Panc1 (cell line): Measurements from ENCODE around the gene HPGDS. TPM values are rescaled to one million over a fixed set of nuclear protein-coding genes. Genes with fewer than 3 reads are reported as not detected.
A peak's percentile ranks its signal among the peaks of the same experiment; 100 is the strongest.

Source experiments
- ATAC-seq: fragments of 200-7000 bp; cut with Tn5 transposase; 2 replicates; pipeline ENCODE4 v1.9.1; 2020; ENCODE audit warnings: mild to moderate bottlenecking, moderate library complexity
- BruUV-seq: library from RNA; stranded (reverse); fragments of 400-500 nt; replicated peaks from 2 replicates; lab custom pipeline; 2021; lab: Mats Ljungman, UMichigan
- CTCF ChIA-PET: fragments of 300-600 bp; sonication (Branson Sonifier 250); formaldehyde crosslinking; loops from one replicate; lab custom pipeline; 2022; ENCODE audit warnings: antibody characterized with exemption; lab: Charles Lee
- POLR2A ChIA-PET: fragments of 300-600 bp; sonication (Branson Sonifier 250); formaldehyde crosslinking; loops from one replicate; lab custom pipeline; 2022; ENCODE audit warnings: antibody characterized with exemption; lab: Charles Lee
- DNase-seq: peaks from one replicate; pipeline ENCODE4 v3.0.0-alpha.2; 2010; ENCODE audit warnings: low read depth, low spot score
- H3K27ac ChIP-seq: 2 replicates; pipeline ENCODE4 v1.5.1; 2011; ENCODE audit warnings: mild to moderate bottlenecking, low read length, inconsistent platforms
- H3K27me3 ChIP-seq: fragments of 200-500 bp; sonication (Bioruptor generic); 2 replicates; pipeline ENCODE4 v1.6.0; 2014; ENCODE audit warnings: low read length, inconsistent platforms; ENCODE audit not compliant: control insufficient read depth, insufficient read depth
- H3K36me3 ChIP-seq: fragments of 200-500 bp; sonication (Bioruptor generic); 2 replicates; pipeline ENCODE4 v1.5.1; 2014; ENCODE audit warnings: inconsistent platforms, mild to moderate bottlenecking, low read length, moderate library complexity; ENCODE audit not compliant: control insufficient read depth, insufficient read depth
- H3K4me1 ChIP-seq: 2 replicates; pipeline ENCODE4 v1.5.1; 2011; ENCODE audit warnings: inconsistent platforms, mild to moderate bottlenecking, low read length, moderate library complexity; ENCODE audit not compliant: control insufficient read depth, insufficient read depth
- H3K4me3 ChIP-seq, 2 experiments: 2 replicates each; pipeline ENCODE4 v1.5.1; 2011 to 2012; ENCODE audit warnings: low read depth in 2 of 2, low read length in 2 of 2, mild to moderate bottlenecking in 2 of 2, inconsistent platforms in 1 of 2, moderate library complexity in 1 of 2
- H3K9me3 ChIP-seq: fragments of 200-500 bp; sonication (Bioruptor generic); 2 replicates; pipeline ENCODE4 v1.5.1; 2014; ENCODE audit warnings: low read depth, mild to moderate bottlenecking, inconsistent platforms, low read length, moderate library complexity; ENCODE audit not compliant: control insufficient read depth, insufficient read depth
- CTCF ChIP-seq: fragments of 450-650 bp; IDR thresholded peaks from 2 replicates; pipeline ENCODE4 v1.5.1; 2017; ENCODE audit warnings: mild to moderate bottlenecking
- POLR2AphosphoS5 ChIP-seq: IDR thresholded peaks from 2 replicates; pipeline ENCODE4 v1.6.1; 2012; ENCODE audit warnings: mild to moderate bottlenecking, low read depth, low read length, moderate library complexity
- SIN3A ChIP-seq: IDR thresholded peaks from 2 replicates; pipeline ENCODE4 v1.6.1; 2012; ENCODE audit warnings: low read depth, mild to moderate bottlenecking, low read length, moderate library complexity, borderline replicate concordance; ENCODE audit not compliant: insufficient read depth
- TCF7L2 ChIP-seq: IDR thresholded peaks from 2 replicates; pipeline ENCODE4 v1.6.1; 2011; ENCODE audit warnings: mild to moderate bottlenecking, low read depth, low read length, inconsistent platforms
- in situ Hi-C: cut with HindIII; loops from 2 replicates; pipeline ENCODE4 v1.10.0; 2016; ENCODE audit warnings: low sequenced_read_pairs, low pct_unique_long_range_greater_than_20kb
- intact Hi-C: fragments of 100-400 bp; cut with micrococcal nuclease; formaldehyde crosslinking; loops from one replicate; pipeline ENCODE4 v1.10.0; 2022; ENCODE audit not compliant: unreplicated experiment
- total RNA-seq: library from RNA; stranded (reverse); gene quantifications from one replicate; pipeline ENCODE4 v1.2.1, GENCODE V29; 2021; ENCODE audit not compliant: unreplicated experiment
- TF ChIP-seq, protein P1 (sequence below), 2 experiments: IDR thresholded peaks; 2 replicates each; pipeline ENCODE4 v1.6.1; 2011 to 2012; ENCODE audit warnings: low read depth in 2 of 2, control low read depth in 1 of 2, low read length in 1 of 2, mild to moderate bottlenecking in 1 of 2, moderate library complexity in 1 of 2; ENCODE audit not compliant: insufficient read depth in 1 of 2

HPGDS gene
- total RNA-seq, 1 experiment from 2014 or later: not detected

DNA sequence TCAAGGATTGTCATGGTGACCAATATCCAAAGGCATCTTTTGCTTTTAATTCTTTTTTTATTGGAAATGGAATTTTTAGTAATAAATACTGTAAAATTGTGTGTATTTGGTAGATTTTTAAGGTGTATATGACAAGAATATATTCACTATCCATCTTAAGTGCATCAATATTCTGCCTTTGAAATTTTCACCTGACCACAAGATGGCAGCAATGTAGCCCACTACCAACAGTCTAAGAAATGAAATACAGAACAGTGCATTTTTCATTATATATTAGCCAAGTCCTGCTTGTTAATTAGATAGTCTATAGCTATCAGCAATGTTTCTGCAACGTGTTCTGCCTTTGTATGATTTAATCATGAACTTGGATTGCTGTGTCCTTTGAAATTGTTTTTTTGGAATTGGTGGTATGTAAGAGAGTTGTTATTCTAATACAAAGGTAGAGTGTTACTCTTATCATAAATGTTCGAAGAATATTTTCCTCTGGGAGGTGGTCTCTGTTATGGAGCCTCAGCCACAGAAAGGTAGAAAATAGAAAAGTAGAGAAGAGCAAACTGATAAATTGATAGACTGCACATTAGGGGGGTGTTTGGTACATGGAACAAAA is 38.2 kb downstream of the HPGDS start:
- no peaks in the 10 kb centered on the region for H3K36me3 ChIP-seq
- ChIA-PET POLR2A (no interaction called here), CTCF (no interaction called here)
- BruUV-seq: no TSS peak
- no peaks in the 10 kb centered on the region for H3K27me3 ChIP-seq
- DNase-seq: peak; percentile 8
- intact Hi-C loops: loop anchor here (2.0 kb wide), 1 partner anchor 86 kb away; no protein-coding TSS in a partner anchor
- no peak for ATAC-seq
- no peaks in the 10 kb centered on the region for H3K9me3 ChIP-seq
- no peak overlapping the region for H3K27ac ChIP-seq
- no peaks in the 10 kb centered on the region for H3K4me1 ChIP-seq
- no peak overlapping the region for H3K4me3 ChIP-seq
- in situ Hi-C loops: no loop called here
- peak; percentile 58; the same call in 1 of the 2 replicates for TF ChIP-seq CTCF
- TF ChIP-seq, protein P1, sequence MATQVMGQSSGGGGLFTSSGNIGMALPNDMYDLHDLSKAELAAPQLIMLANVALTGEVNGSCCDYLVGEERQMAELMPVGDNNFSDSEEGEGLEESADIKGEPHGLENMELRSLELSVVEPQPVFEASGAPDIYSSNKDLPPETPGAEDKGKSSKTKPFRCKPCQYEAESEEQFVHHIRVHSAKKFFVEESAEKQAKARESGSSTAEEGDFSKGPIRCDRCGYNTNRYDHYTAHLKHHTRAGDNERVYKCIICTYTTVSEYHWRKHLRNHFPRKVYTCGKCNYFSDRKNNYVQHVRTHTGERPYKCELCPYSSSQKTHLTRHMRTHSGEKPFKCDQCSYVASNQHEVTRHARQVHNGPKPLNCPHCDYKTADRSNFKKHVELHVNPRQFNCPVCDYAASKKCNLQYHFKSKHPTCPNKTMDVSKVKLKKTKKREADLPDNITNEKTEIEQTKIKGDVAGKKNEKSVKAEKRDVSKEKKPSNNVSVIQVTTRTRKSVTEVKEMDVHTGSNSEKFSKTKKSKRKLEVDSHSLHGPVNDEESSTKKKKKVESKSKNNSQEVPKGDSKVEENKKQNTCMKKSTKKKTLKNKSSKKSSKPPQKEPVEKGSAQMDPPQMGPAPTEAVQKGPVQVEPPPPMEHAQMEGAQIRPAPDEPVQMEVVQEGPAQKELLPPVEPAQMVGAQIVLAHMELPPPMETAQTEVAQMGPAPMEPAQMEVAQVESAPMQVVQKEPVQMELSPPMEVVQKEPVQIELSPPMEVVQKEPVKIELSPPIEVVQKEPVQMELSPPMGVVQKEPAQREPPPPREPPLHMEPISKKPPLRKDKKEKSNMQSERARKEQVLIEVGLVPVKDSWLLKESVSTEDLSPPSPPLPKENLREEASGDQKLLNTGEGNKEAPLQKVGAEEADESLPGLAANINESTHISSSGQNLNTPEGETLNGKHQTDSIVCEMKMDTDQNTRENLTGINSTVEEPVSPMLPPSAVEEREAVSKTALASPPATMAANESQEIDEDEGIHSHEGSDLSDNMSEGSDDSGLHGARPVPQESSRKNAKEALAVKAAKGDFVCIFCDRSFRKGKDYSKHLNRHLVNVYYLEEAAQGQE (IDR thresholded peaks at IDR 0.05; ENCODE audit: insufficient read depth in 1 of 2, low read depth in 2 of 2, low read length in 1 of 2): no peak

GRCh38 chr4:94302191-94302590 is 40.4 kb downstream of the HPGDS start:
- BruUV-seq: no TSS peak
- Histone ChIP-seq H3K9me3 (no peaks in the 10 kb centered on the region), H3K4me1 (no peaks in the 10 kb centered on the region), H3K27ac (no peak overlapping the region), H3K4me3 (no peak overlapping the region), H3K36me3 (no peaks in the 10 kb centered on the region), H3K27me3 (no peaks in the 10 kb centered on the region)
- ChIA-PET POLR2A (no interaction called here), CTCF (no interaction called here)
- intact Hi-C loops: no loop called here
- no peak for DNase-seq
- TF ChIP-seq, protein P1 (IDR thresholded peaks at IDR 0.05; ENCODE audit: insufficient read depth in 1 of 2, low read depth in 2 of 2, low read length in 1 of 2): no peak
- no peak for TF ChIP-seq CTCF
- TF ChIP-seq POLR2AphosphoS5: no peak
- TF ChIP-seq SIN3A: no peak
- no peak for TF ChIP-seq TCF7L2
- in situ Hi-C loops: no loop called here
- ATAC-seq: no peak
